ENCODE data around the gene PGAM5. TPM values are rescaled to one million over a fixed set of nuclear protein-coding genes. Genes with fewer than 3 reads are reported as not detected.

PGAM5 gene
- total RNA-seq, 4 donors from 2014 or later: 16.7 to 43.6 (median 25.4) TPM

GRCh38 chr12:132719954-132720324, 9.3 kb downstream of the PGAM5 start:
- Histone ChIP-seq H3K9me3 (no peaks in the 10 kb centered on the region), H3K36me3 (peaks cover 0 to 36% (median 13%) of the 10 kb centered on the region in 4 donors), H3K4me1 (no peaks in the 10 kb centered on the region), H3K27ac (no peak overlapping the region), H3K4me3 (no peak overlapping the region), H3K27me3 (no peaks in the 10 kb centered on the region)
- in situ Hi-C loops (cut with MboI; ENCODE audit: low pct_ligation_motif_present in 1 of 4, low pct_unique_long_range_greater_than_20kb in 1 of 4, low sequenced_read_pairs in 3 of 4): no loop called here
- DNase-seq: no peak
- intact Hi-C loops (cut with DNase I; ENCODE audit: low total_unique reads): no loop called here
- 85 to 89% methylated on average over 5 to 12 of the region's 12 CpGs for WGBS, 2 donors (ENCODE audit: low coverage in 1 of 2)
- no peak for TF ChIP-seq POLR2AphosphoS5 (IDR thresholded peaks at IDR 0.05)
- TF ChIP-seq CTCF (IDR thresholded peaks at IDR 0.05): no peak
- TF ChIP-seq POLR2A (IDR thresholded peaks at IDR 0.05): no peak
- no peak for TF ChIP-seq EP300 (IDR thresholded peaks at IDR 0.05; ENCODE audit: low read depth)

- Histone ChIP-seq H3K4me3 (no peak overlapping the region), H3K9me3 (no peaks in the 10 kb centered on the region), H3K27me3 (no peaks in the 10 kb centered on the region), H3K27ac (no peak overlapping the region), H3K36me3 (peaks cover 0 to 32% (median 15%) of the 10 kb centered on the region in 4 donors), H3K4me1 (no peaks in the 10 kb centered on the region)
- no peak for DNase-seq
- in situ Hi-C loops (cut with MboI; ENCODE audit: low pct_ligation_motif_present in 1 of 4, low pct_unique_long_range_greater_than_20kb in 1 of 4, low sequenced_read_pairs in 3 of 4) (no loop called here), intact Hi-C loops (cut with DNase I; ENCODE audit: low total_unique reads) (no loop called here)
- no peak for TF ChIP-seq POLR2A (IDR thresholded peaks at IDR 0.05)
- TF ChIP-seq EP300 (IDR thresholded peaks at IDR 0.05; ENCODE audit: low read depth): no peak
- WGBS, 2 donors (ENCODE audit: low coverage in 1 of 2): 95% methylated on average over 25 of the region's 25 CpGs; no CpG with 5 or more reads in 1 of the 2 donors
Measured at GRCh38 chr12:132720606-132721345, 10.1 kb downstream of the PGAM5 start.

GRCh38 chr12:132723015-132723763, 12.5 kb downstream of the PGAM5 start:
- Histone ChIP-seq H3K4me3 (no peak overlapping the region), H3K9me3 (no peaks in the 10 kb centered on the region), H3K36me3 (peaks cover 0 to 53% (median 21%) of the 10 kb centered on the region in 4 donors), H3K27ac (no peak overlapping the region), H3K4me1 (no peaks in the 10 kb centered on the region), H3K27me3 (no peaks in the 10 kb centered on the region)
- in situ Hi-C loops (cut with MboI; ENCODE audit: low pct_ligation_motif_present in 1 of 4, low pct_unique_long_range_greater_than_20kb in 1 of 4, low sequenced_read_pairs in 3 of 4) (no loop called here), intact Hi-C loops (cut with DNase I; ENCODE audit: low total_unique reads) (no loop called here)
- TF ChIP-seq EP300 (IDR thresholded peaks at IDR 0.05; ENCODE audit: low read depth) (no peak), POLR2AphosphoS5 (IDR thresholded peaks at IDR 0.05) (no peak), POLR2A (IDR thresholded peaks at IDR 0.05) (no peak), CTCF (IDR thresholded peaks at IDR 0.05) (no peak)
- DNase-seq: no peak
- WGBS, 2 donors (ENCODE audit: low coverage in 1 of 2): 83 to 92% methylated on average over 2 to 30 of the region's 30 CpGs

- no peak for DNase-seq
- no peaks in the 10 kb centered on the region for H3K4me1 ChIP-seq
- no peak overlapping the region for H3K4me3 ChIP-seq
- in situ Hi-C loops (cut with MboI; ENCODE audit: low pct_ligation_motif_present in 1 of 4, low pct_unique_long_range_greater_than_20kb in 1 of 4, low sequenced_read_pairs in 3 of 4) (no loop called here), intact Hi-C loops (cut with DNase I; ENCODE audit: low total_unique reads) (no loop called here)
- no peak overlapping the region for H3K27ac ChIP-seq
- H3K27me3 ChIP-seq: no peaks in the 10 kb centered on the region
- no peaks in the 10 kb centered on the region for H3K9me3 ChIP-seq
- 82 to 94% methylated on average over 2 of the region's 2 CpGs for WGBS, 2 donors (ENCODE audit: low coverage in 1 of 2)
- TF ChIP-seq EP300 (IDR thresholded peaks at IDR 0.05; ENCODE audit: low read depth) (no peak), POLR2A (IDR thresholded peaks at IDR 0.05) (no peak), CTCF (IDR thresholded peaks at IDR 0.05) (no peak), POLR2AphosphoS5 (IDR thresholded peaks at IDR 0.05) (no peak)
- peaks cover 0 to 59% (median 23%) of the 10 kb centered on the region in 4 donors for H3K36me3 ChIP-seq
Measured at GRCh38 chr12:132723764-132724140, 13.1 kb downstream of the PGAM5 start.

Data from transverse colon (tissue), 4 donors.